B cell (primary cell): ENCODE measurements around the gene ASXL2. TPM values are rescaled to one million over a fixed set of nuclear protein-coding genes. Genes with fewer than 3 reads are reported as not detected.
"Not testable (repeated sequence)": the region's sequence is repeated elsewhere in the genome, so short reads cannot be mapped to it uniquely, and the experiment has no call there.

Experiments
- ATAC-seq: fragments of 200-7000 bp; cut with Tn5 transposase; one replicate; pipeline ENCODE4 v1.10.0; 2021; ENCODE audit warnings: low read depth, mild to moderate bottlenecking, moderate number of reproducible peaks, moderate library complexity
- CTCF ChIA-PET: fragments of 350-600 bp; sonication (Branson Sonifier 250); formaldehyde crosslinking; loops from one replicate; lab custom pipeline; 2021; ENCODE audit warnings: antibody characterized with exemption, inconsistent platforms; lab: Charles Lee
- POLR2A ChIA-PET: fragments of 350-600 bp; sonication (Branson Sonifier 250); formaldehyde crosslinking; loops from one replicate; lab custom pipeline; 2021; ENCODE audit warnings: antibody characterized with exemption; lab: Charles Lee
- DNase-seq: peaks from one replicate; pipeline ENCODE4 v3.0.0; 2013
- H2AFZ ChIP-seq: 2 replicates; pipeline ENCODE4 v1.6.1; 2012; ENCODE audit warnings: mild to moderate bottlenecking, low read depth, low read length; ENCODE audit not compliant: insufficient read depth, poor library complexity, severe bottlenecking
- H3K27ac ChIP-seq, 2 donors: 1 replicate in 1 of 2; 2 replicates in 1 of 2; pipeline ENCODE4 v1.5.1; 2012 to 2013; ENCODE audit warnings: low read length in 2 of 2, mild to moderate bottlenecking in 2 of 2, moderate library complexity in 1 of 2
- H3K27me3 ChIP-seq, 4 experiments: fragments of 200-600 bp in 1 of 4; sonication (generic) in 1 of 4; replicated peaks in 1 of 4; 1 replicate in 2 of 4; 2 replicates in 2 of 4; pipeline versions ENCODE4 v1.6.1 to v1.7.0; 2013 to 2016; ENCODE audit warnings: low read length in 3 of 4, mild to moderate bottlenecking in 2 of 4, mixed read lengths in 1 of 4, moderate library complexity in 1 of 4; ENCODE audit not compliant: insufficient read depth in 4 of 4, control insufficient read depth in 3 of 4; ENCODE audit errors: control extremely low read depth in 1 of 4
- H3K36me3 ChIP-seq, 2 experiments: replicated peaks in 1 of 2; 1 replicate in 1 of 2; 2 replicates in 1 of 2; pipeline versions ENCODE4 v1.6.1 to v1.7.1; 2013; ENCODE audit warnings: low read length in 1 of 2; ENCODE audit not compliant: insufficient read depth in 2 of 2, control insufficient read depth in 1 of 2; ENCODE audit errors: control extremely low read depth in 1 of 2, extremely low read depth in 1 of 2
- H3K4me1 ChIP-seq, 2 donors: fragments of 200-600 bp in 1 of 2; sonication (generic) in 1 of 2; 1 replicate in 1 of 2; 2 replicates in 1 of 2; pipeline versions ENCODE4 v1.5.1 to v1.6.1; 2013 to 2017; ENCODE audit warnings: low read length in 2 of 2; ENCODE audit not compliant: control insufficient read depth in 2 of 2, insufficient read depth in 2 of 2
- H3K4me2 ChIP-seq: replicated peaks from 2 replicates; pipeline ENCODE3; 2012; ENCODE audit warnings: mild to moderate bottlenecking, low read depth, low read length; ENCODE audit not compliant: poor library complexity, severe bottlenecking
- H3K4me3 ChIP-seq, 5 experiments: fragments of 200-600 bp in 1 of 5; sonication (generic) in 1 of 5; 1 replicate in 3 of 5; 2 replicates in 2 of 5; pipeline versions ENCODE4 v1.5.1 to v1.7.0; 2011 to 2016; ENCODE audit warnings: low read length in 4 of 5, mild to moderate bottlenecking in 4 of 5, low read depth in 2 of 5, control low read depth in 1 of 5, moderate library complexity in 1 of 5; ENCODE audit not compliant: insufficient read depth in 1 of 5; ENCODE audit errors: control extremely low read depth in 1 of 5, extremely low read depth in 1 of 5
- H3K79me2 ChIP-seq: fragments of 200-600 bp; sonication (generic); one replicate; pipeline ENCODE4 v1.6.0; 2016; ENCODE audit warnings: low read length; ENCODE audit not compliant: control insufficient read depth, insufficient read depth
- H3K9ac ChIP-seq: fragments of 200-600 bp; sonication (generic); 2 replicates; pipeline ENCODE4 v1.6.1; 2017; ENCODE audit warnings: mild to moderate bottlenecking, low read length, moderate library complexity
- H3K9me3 ChIP-seq, 3 donors: one replicate each; pipeline versions ENCODE4 v1.6.1 to v1.7.1; 2013; ENCODE audit warnings: low read length in 2 of 3; ENCODE audit not compliant: control insufficient read depth in 2 of 3, insufficient read depth in 1 of 3; ENCODE audit errors: control extremely low read depth in 1 of 3
- H4K20me1 ChIP-seq: 2 replicates; pipeline ENCODE4 v1.6.0; 2012; ENCODE audit warnings: mild to moderate bottlenecking, low read length; ENCODE audit not compliant: insufficient read depth, control insufficient read depth, poor library complexity, severe bottlenecking
- H3K27ac Mint-ChIP-seq: one replicate; pipeline ENCODE4 v1.8.0; 2021; ENCODE audit warnings: mixed read lengths
- H3K27me3 Mint-ChIP-seq: one replicate; pipeline ENCODE4 v1.8.0; 2021; ENCODE audit warnings: mixed read lengths
- H3K4me1 Mint-ChIP-seq: one replicate; pipeline ENCODE4 v1.8.0; 2021; ENCODE audit warnings: mixed read lengths
- H3K4me3 Mint-ChIP-seq: one replicate; pipeline ENCODE4 v1.8.0; 2021; ENCODE audit warnings: mixed read lengths
- H3K9me3 Mint-ChIP-seq: one replicate; pipeline ENCODE4 v1.8.0; 2022; ENCODE audit warnings: mixed read lengths; ENCODE audit not compliant: insufficient read depth
- WGBS: methylation state at CpG from one replicate; pipeline ENCODE4 v1.1.5; 2013; ENCODE audit warnings: missing lambda C conversion rate; ENCODE audit not compliant: insufficient coverage; 5-methylcytosine and 5-hydroxymethylcytosine counted together
- intact Hi-C: fragments of 100-400 bp; cut with micrococcal nuclease; formaldehyde crosslinking; loops from one replicate; pipeline ENCODE4 v1.10.0; 2022
- polyA plus RNA-seq: library from polyadenylated mRNA; depleted of rRNA; stranded (reverse); fragments of >200 nt; gene quantifications from 2 replicates; pipeline ENCODE4 v1.2.3, GENCODE V29; 2012
- total RNA-seq, 2 donors: library from RNA; stranded (reverse); fragments of 120-200 nt in 1 of 2; gene quantifications; 1 replicate in 1 of 2; 2 replicates in 1 of 2; pipeline versions ENCODE4 v1.2.3 to v1.2.4, GENCODE V29; 2013 to 2022

ASXL2 gene
- total and polyA plus RNA-seq, 2 donors (not counting 1 experiment from before 2014, with no cell fraction given) = 7.6 to 55.0 TPM

DNA sequence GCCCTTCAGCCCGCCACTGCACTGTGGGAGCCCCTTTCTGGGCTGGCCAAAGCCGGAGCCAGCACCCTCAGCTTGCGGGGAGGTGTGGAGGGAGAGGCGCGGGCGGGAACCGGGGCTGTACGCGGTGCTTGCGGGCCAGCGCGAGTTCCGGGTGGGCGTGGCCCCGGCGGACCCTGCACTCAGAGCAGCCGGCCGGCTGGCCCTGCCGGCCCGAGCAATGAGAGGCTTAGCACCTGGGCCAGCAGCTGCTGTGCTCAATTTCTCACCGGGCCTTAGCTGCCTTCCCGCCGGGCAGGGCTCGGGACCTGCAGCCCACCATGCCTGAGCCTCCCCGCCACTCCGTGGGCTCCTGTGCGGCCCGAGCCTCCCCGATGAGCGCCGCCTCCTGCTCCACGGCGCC lies 37.1 kb upstream of the ASXL2 start:
- H3K4me2 ChIP-seq, H3K9ac ChIP-seq, H3K27ac ChIP-seq, H3K9me3 ChIP-seq, intact Hi-C loops, H3K9me3 Mint-ChIP-seq, H3K4me1 Mint-ChIP-seq, H3K4me3 ChIP-seq, H3K4me3 Mint-ChIP-seq, H3K27me3 ChIP-seq, H3K27ac Mint-ChIP-seq, H2AFZ ChIP-seq, ATAC-seq, H3K36me3 ChIP-seq, H3K4me1 ChIP-seq, DNase-seq, H3K79me2 ChIP-seq, H3K27me3 Mint-ChIP-seq, POLR2A ChIA-PET, H4K20me1 ChIP-seq: not testable (repeated sequence)
- WGBS = 98% methylated on average over 32 of the region's 33 CpGs
- CTCF ChIA-PET = interaction anchor here (0.6 kb wide), 1 partner anchor 34 kb away, joined by 5 read pairs; no protein-coding TSS in a partner anchor

DNA sequence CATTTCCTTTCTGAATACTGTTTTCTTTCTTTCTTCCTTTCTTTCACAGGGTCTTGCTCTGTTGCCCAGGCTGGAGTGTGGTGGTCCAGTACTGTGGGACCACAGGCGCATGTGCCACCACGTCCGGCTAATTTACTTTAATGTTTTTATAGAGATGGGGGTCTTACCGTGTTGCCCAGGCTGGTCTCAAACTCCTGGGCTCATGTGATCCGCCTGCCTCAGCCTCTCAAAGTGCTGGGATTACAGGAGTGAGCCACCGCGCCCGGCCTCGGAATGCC lies 35.3 kb upstream of the ASXL2 start:
- H3K27ac Mint-ChIP-seq, H3K36me3 ChIP-seq, H2AFZ ChIP-seq, DNase-seq, H3K27ac ChIP-seq, H3K4me3 Mint-ChIP-seq, H3K4me1 ChIP-seq, H3K27me3 Mint-ChIP-seq, H3K9me3 ChIP-seq, H3K9ac ChIP-seq, intact Hi-C loops, H3K4me3 ChIP-seq, H3K4me2 ChIP-seq, H4K20me1 ChIP-seq, H3K4me1 Mint-ChIP-seq, H3K9me3 Mint-ChIP-seq, CTCF ChIA-PET, POLR2A ChIA-PET, H3K27me3 ChIP-seq, H3K79me2 ChIP-seq, ATAC-seq: not testable (repeated sequence)
- 89% methylated on average over 3 of the region's 9 CpGs for WGBS
